ENCODE data around the gene WNT6.

GRCh38 chr2:218858138-218858445 is 1.5 kb upstream of the WNT6 start:
- no peak for TF ChIP-seq EZH2 (IDR thresholded peaks at IDR 0.05; ENCODE audit: low read depth)
- TF ChIP-seq, protein P1, sequence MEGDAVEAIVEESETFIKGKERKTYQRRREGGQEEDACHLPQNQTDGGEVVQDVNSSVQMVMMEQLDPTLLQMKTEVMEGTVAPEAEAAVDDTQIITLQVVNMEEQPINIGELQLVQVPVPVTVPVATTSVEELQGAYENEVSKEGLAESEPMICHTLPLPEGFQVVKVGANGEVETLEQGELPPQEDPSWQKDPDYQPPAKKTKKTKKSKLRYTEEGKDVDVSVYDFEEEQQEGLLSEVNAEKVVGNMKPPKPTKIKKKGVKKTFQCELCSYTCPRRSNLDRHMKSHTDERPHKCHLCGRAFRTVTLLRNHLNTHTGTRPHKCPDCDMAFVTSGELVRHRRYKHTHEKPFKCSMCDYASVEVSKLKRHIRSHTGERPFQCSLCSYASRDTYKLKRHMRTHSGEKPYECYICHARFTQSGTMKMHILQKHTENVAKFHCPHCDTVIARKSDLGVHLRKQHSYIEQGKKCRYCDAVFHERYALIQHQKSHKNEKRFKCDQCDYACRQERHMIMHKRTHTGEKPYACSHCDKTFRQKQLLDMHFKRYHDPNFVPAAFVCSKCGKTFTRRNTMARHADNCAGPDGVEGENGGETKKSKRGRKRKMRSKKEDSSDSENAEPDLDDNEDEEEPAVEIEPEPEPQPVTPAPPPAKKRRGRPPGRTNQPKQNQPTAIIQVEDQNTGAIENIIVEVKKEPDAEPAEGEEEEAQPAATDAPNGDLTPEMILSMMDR (conservative IDR thresholded peaks at IDR 0.05): no peak

All from PC-9 (cell line).